ENCODE results near the gene LLGL1. TPM values are rescaled to one million over a fixed set of nuclear protein-coding genes. Genes with fewer than 3 reads are reported as not detected.

LLGL1 gene
- total RNA-seq, 1 donor from 2014 or later, result 57.2 TPM

DNA sequence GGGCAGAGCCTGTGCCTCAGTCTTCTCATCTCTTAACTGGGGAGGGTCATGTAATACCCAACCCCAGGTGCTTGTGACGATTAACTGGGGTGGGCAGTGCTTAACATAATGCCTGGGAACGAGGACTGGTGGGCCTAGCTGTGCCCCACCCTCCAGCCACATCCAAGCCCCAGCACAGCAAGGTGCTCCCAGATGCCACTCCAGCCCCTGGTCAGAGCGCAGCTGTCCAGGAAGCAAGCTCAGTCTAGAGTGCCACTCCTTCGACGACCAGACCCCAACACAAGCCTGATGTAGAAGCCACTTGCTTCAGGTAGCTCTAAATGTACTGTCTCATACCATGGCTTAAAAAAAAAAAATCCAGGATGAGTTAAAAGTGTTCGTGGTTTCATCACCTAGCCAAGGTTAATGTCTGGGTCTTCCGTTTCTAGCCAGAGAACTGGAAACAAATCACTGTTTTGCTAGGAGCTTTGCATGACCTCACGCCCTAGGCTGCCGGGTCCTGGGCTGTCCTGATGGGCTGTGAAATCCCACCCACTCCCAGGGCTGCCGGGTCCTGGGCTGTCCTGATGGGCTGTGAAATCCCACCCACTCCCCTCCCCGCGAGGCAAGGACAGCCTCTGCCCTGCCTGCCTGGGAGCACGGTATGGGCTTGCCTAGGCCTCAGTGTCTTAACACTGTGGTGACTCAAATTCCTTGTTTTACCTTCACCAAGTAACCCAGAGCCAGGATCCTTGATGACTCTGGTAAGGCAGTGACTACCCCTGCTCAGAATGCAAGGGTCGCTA lies 42.7 kb downstream of the LLGL1 start:
- Mint-ChIP-seq H3K9me3 (ENCODE audit: unreplicated experiment) (no peaks in the 10 kb centered on the region), H3K27me3 (ENCODE audit: unreplicated experiment) (peaks cover 4% of the 10 kb centered on the region), H3K27ac (ENCODE audit: unreplicated experiment) (no peak overlapping the region), H3K4me3 (ENCODE audit: unreplicated experiment) (no peak overlapping the region), H3K4me1 (ENCODE audit: unreplicated experiment) (no peaks in the 10 kb centered on the region), H3K36me3 (ENCODE audit: low read depth, unreplicated experiment) (peaks cover 3% of the 10 kb centered on the region)
- no peak for DNase-seq (ENCODE audit: low spot score)
- TF ChIP-seq, protein P1, sequence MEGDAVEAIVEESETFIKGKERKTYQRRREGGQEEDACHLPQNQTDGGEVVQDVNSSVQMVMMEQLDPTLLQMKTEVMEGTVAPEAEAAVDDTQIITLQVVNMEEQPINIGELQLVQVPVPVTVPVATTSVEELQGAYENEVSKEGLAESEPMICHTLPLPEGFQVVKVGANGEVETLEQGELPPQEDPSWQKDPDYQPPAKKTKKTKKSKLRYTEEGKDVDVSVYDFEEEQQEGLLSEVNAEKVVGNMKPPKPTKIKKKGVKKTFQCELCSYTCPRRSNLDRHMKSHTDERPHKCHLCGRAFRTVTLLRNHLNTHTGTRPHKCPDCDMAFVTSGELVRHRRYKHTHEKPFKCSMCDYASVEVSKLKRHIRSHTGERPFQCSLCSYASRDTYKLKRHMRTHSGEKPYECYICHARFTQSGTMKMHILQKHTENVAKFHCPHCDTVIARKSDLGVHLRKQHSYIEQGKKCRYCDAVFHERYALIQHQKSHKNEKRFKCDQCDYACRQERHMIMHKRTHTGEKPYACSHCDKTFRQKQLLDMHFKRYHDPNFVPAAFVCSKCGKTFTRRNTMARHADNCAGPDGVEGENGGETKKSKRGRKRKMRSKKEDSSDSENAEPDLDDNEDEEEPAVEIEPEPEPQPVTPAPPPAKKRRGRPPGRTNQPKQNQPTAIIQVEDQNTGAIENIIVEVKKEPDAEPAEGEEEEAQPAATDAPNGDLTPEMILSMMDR (IDR thresholded peaks at IDR 0.05; ENCODE audit: unreplicated experiment), result no peak

DNA sequence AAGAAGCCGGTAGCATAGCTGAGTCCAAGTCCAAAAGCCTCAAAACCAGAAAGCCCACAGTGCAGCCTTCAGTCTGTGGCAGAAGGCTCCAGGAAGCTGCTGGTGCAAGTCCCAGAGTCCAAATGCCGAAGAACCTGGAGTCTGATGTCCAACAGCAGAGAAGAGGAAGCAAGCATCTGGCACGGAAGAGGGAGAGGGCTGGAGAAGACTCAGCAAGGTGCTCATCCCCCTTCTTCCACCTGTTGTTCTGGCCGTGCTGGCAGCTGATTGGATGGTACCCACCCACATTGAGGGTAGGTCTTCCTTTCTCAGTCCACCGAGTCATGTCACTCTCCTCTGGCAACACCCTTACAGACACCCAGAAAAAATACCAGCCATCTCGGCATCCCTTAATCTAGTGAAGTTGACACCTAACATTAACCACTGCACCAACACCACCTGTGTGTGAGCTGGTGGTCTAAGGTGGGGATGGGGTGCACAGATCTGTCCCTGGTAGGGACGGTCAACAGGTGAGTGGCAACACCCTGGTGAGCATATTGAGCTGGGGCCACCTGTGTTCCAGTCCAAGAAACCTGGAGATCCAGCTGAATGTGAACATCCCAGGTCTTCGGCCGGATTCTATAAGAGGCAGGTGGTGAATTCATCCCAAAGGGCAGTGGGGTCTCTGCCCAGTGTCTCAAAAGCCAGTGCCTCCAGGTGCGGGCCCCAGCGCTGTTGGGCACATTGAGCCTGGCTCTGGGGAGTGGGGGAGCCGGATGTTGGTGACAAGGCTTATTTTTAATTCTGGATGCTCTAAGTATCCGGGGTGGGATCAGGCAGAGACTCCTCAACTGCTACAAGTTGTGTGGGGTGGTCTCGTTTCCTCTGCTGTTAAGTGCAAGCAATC lies 44.9 kb downstream of the LLGL1 start:
- H3K27ac Mint-ChIP-seq (ENCODE audit: unreplicated experiment), result no peak overlapping the region
- H3K4me3 Mint-ChIP-seq (ENCODE audit: unreplicated experiment), result no peak overlapping the region
- TF ChIP-seq, protein P1 (IDR thresholded peaks at IDR 0.05; ENCODE audit: unreplicated experiment), result no peak
- no peaks in the 10 kb centered on the region for H3K4me1 Mint-ChIP-seq (ENCODE audit: unreplicated experiment)
- DNase-seq (ENCODE audit: low spot score), result no peak
- no peaks in the 10 kb centered on the region for H3K9me3 Mint-ChIP-seq (ENCODE audit: unreplicated experiment)
- peaks cover 6% of the 10 kb centered on the region for H3K36me3 Mint-ChIP-seq (ENCODE audit: low read depth, unreplicated experiment)
- peaks cover 1% of the 10 kb centered on the region for H3K27me3 Mint-ChIP-seq (ENCODE audit: unreplicated experiment)

DNA sequence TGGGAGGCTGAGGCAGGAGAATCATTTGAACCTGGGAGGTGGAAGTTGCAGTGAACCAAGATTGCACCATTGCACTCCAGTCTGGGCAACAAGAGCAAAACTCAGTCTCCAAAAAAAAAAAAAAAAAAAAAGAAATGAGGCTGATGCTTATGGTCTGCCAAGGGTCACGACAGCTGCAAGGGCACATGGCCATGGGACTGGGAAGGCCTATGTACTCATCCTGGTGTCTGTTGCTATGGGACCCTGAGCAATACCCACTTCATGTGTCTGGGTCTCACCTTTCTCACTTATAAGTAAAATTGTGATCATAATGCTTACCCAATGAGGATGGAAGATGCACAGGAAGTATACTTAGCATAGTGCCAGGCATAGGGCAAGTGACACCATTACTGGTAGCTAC lies 51.6 kb downstream of the LLGL1 start:
- Mint-ChIP-seq H3K36me3 (ENCODE audit: low read depth, unreplicated experiment) (peaks cover 27% of the 10 kb centered on the region), H3K27me3 (ENCODE audit: unreplicated experiment) (no peaks in the 10 kb centered on the region), H3K27ac (ENCODE audit: unreplicated experiment) (no peak overlapping the region), H3K4me3 (ENCODE audit: unreplicated experiment) (no peak overlapping the region), H3K9me3 (ENCODE audit: unreplicated experiment) (no peaks in the 10 kb centered on the region), H3K4me1 (ENCODE audit: unreplicated experiment) (no peaks in the 10 kb centered on the region)
- TF ChIP-seq, protein P1 (IDR thresholded peaks at IDR 0.05; ENCODE audit: unreplicated experiment), result no peak
- DNase-seq (ENCODE audit: low spot score), result no peak

- Mint-ChIP-seq H3K4me1 (ENCODE audit: unreplicated experiment) (no peaks in the 10 kb centered on the region), H3K4me3 (ENCODE audit: unreplicated experiment) (no peak overlapping the region), H3K27ac (ENCODE audit: unreplicated experiment) (no peak overlapping the region), H3K36me3 (ENCODE audit: low read depth, unreplicated experiment) (peaks cover 29% of the 10 kb centered on the region), H3K9me3 (ENCODE audit: unreplicated experiment) (no peaks in the 10 kb centered on the region), H3K27me3 (ENCODE audit: unreplicated experiment) (no peaks in the 10 kb centered on the region)
- DNase-seq (ENCODE audit: low spot score), result no peak
- TF ChIP-seq, protein P1 (IDR thresholded peaks at IDR 0.05; ENCODE audit: unreplicated experiment), result no peak
Measured at GRCh38 chr17:18278867-18279266, 53.4 kb downstream of the LLGL1 start.
